ENCODE results near the gene HERPUD1. TPM values are rescaled to one million over a fixed set of nuclear protein-coding genes. Genes with fewer than 3 reads are reported as not detected.
A peak's percentile ranks its signal among the peaks of the same experiment; 100 is the strongest.
"Not testable (repeated sequence)": the region's sequence is repeated elsewhere in the genome, so short reads cannot be mapped to it uniquely, and the experiment has no call there.

Gene HERPUD1
- total RNA-seq, 1 donor from 2014 or later = 105 TPM

GRCh38 chr16:56931271-56931891 is 561 bp upstream of the HERPUD1 start:
- intact Hi-C loops (cut with DNase I) = loop anchor here (5.0 kb wide), 1 partner anchor 64 kb away; the partner anchor contains the start of gene SLC12A3
- no peak for ATAC-seq (ENCODE audit: poor library complexity)

GRCh38 chr16:56932721-56933619 is 1.0 kb downstream of the HERPUD1 start:
- ATAC-seq (ENCODE audit: poor library complexity) (peak; percentile 77), DNase-seq (peak; percentile 86)
- intact Hi-C loops (cut with DNase I) = loop anchor here (5.0 kb wide), 1 partner anchor 66 kb away; the partner anchor contains the start of gene SLC12A3

More at GRCh38 chr16:56931271-56931891, 561 bp upstream of the HERPUD1 start:
- DNase-seq = no peak

DNA sequence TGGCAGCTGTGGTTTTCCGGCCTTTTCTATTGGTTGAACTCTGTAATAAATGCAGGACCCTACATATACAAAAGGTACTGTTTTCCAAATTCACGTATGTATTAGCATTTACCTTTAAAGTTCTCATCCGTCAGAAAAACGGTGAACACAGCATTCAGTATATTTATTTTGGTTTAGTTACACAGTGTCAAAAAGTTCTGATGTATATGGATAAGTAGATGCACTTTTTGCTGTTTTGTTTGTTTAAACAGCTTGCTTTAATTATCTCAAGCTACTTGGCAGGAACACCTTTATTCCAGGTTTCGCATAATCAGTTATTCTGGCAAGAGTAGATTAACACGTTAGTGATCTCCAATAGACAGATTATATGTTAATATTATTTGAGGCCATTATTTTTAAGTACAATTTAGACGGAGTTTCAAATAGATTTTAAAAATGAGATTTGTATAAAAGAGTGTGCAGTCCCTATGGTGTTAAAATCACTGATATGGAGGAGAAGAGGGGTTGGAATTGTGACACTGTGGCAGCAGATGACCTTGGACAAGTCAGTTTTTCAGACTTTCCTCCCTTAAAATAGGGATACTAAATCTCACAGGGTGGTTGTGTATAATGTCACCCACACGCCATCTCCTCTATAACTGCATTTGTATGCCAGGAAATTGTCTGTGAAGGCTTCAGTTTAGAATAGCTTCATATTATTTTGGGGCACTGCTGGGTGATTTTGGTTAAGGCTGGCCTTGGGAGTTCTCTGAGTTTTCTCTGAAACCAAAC is 2.1 kb downstream of the HERPUD1 start:
- intact Hi-C loops (cut with DNase I) = loop anchor here (5.0 kb wide), 1 partner anchor 67 kb away; the partner anchor contains the start of gene SLC12A3
- DNase-seq (no peak), ATAC-seq (ENCODE audit: poor library complexity) (no peak)

- DNase-seq; ATAC-seq (ENCODE audit: poor library complexity): not testable (repeated sequence)
- intact Hi-C loops (cut with DNase I) = loop anchor here (5.0 kb wide), 1 partner anchor 67 kb away; the partner anchor contains the start of gene SLC12A3
These were observed 2.7 kb downstream of the HERPUD1 start for GRCh38 chr16:56934599-56935145.

DNA sequence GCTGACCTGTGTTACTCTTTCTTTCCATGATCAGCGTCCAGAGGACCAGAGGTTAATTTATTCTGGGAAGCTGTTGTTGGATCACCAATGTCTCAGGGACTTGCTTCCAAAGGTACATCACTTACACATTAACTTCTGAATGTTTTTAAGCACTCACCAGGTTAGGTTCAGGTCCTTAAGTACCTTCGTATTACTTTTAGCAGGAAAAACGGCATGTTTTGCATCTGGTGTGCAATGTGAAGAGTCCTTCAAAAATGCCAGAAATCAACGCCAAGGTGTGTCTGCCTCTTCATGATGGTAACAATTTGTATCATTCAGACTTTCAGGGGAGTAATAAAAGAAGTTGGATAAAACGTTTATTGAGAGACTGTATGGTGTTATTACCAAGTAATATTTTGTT is 3.3 kb downstream of the HERPUD1 start:
- DNase-seq = no peak
- ATAC-seq (ENCODE audit: poor library complexity) = no peak
- intact Hi-C loops (cut with DNase I) = no loop called here

GRCh38 chr16:56936491-56936890 is 4.5 kb downstream of the HERPUD1 start:
- ATAC-seq (ENCODE audit: poor library complexity) (no peak), DNase-seq (no peak)
- intact Hi-C loops (cut with DNase I) = no loop called here

GRCh38 chr16:56936950-56937349 is 5.0 kb downstream of the HERPUD1 start:
- ATAC-seq (ENCODE audit: poor library complexity) = no peak
- intact Hi-C loops (cut with DNase I) = no loop called here
- no peak for DNase-seq

DNA sequence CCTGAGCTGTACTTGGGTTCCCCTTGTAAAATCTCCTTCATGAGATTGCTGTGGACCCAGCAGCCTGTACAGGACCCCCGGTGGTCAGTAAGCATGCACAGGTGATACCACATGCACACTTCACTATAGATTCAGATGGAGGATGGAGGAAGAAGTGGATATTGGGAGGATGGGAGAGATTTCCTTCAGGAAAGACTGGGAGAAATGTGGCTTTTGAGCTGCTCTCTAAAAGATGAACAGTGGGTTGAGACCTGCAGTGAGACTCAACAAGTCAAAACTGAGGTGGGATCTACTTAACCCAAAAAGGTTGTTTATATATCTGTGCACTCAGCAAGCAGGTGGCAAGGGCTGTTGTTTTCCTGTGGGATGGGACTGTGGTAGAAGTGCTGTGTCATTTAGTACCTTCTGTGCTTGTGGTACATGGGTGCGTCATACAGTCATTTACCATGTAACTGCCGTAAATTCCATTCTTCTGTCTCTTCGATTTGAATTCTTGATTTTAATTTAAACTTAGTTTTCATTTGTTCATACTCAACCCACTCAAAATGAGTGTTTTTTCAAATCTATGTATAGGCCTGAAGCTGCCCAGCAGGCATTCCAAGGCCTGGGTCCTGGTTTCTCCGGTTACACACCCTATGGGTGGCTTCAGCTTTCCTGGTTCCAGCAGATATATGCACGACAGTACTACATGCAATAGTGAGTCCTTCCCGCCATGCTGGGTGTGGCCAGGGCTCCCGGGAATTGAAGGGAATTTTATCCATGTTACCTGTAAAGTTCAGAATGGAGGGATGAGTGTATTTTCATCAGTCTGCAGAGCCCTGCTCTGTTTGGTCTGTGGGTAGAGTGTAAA is 6.9 kb downstream of the HERPUD1 start:
- ATAC-seq (ENCODE audit: poor library complexity) = no peak
- DNase-seq = no peak
- intact Hi-C loops (cut with DNase I) = no loop called here

DNA sequence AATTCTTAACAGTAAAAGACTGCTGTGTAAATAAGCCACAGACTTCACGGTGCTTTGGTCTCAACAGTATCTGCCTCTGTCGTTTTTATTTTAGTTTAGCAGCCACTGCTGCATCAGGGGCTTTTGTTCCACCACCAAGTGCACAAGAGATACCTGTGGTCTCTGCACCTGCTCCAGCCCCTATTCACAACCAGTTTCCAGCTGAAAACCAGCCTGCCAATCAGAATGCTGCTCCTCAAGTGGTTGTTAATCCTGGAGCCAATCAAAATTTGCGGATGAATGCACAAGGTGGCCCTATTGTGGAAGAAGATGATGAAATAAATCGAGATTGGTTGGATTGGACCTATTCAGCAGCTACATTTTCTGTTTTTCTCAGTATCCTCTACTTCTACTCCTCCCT is 7.9 kb downstream of the HERPUD1 start:
- DNase-seq = no peak
- intact Hi-C loops (cut with DNase I) = no loop called here

DNA sequence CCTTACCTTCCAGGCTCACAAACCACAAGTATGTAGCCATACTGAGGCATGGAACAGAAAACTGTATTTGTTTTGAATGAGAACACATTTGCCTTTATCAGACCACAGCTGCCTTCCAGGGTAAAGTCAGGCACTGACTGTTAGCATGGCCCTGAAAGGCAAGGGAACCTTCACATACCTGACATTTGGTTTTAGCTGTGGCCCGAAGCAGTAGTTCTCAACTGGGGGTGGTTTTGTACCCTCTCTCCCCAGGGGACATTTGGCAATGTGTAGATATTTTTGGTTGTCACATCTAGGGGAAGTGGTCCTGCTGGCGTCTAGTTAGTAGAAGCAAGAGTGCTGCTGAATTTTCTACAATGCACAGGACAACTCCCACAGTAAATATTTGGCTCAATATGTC is 9.2 kb downstream of the HERPUD1 start:
- intact Hi-C loops (cut with DNase I) = no loop called here
- DNase-seq (no peak), ATAC-seq (ENCODE audit: poor library complexity) (no peak)

More for the DNA sequence above, 7.9 kb downstream of the HERPUD1 start:
- no peak for ATAC-seq (ENCODE audit: poor library complexity)

- DNase-seq (no peak), ATAC-seq (ENCODE audit: poor library complexity) (no peak)
- intact Hi-C loops (cut with DNase I) = no loop called here
These were observed 10.0 kb downstream of the HERPUD1 start for GRCh38 chr16:56941856-56942331.

DNA sequence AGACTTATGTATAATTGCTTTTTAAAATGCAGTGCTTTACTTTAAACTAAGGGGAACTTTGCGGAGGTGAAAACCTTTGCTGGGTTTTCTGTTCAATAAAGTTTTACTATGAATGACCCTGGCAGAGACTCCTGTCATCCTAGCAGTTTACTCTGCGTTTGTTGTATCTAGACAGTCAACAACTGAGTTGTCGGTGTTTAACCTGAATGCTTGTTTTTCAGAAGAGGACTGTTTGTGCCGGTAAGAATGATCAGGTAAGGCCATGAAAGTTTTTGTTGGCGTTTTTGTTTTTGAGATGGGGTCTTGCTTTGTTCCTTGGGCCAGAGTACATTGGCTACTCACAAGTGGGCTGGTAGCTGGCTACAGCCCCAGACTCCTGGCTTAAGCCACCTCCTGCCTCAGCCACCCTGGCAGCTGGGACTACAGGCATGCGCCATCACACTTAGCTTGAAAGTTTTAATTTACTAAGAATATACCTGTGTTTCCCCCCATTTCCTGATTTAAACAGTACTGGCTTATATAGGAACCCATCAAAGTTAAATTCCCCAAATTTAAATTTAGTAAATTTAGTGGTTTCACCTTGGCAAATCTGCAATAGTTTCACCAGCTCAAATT is 11.9 kb downstream of the HERPUD1 start:
- ATAC-seq (ENCODE audit: poor library complexity) (no peak), DNase-seq (no peak)
- intact Hi-C loops (cut with DNase I) = no loop called here

- intact Hi-C loops (cut with DNase I) = no loop called here
- no peak for DNase-seq
- no peak for ATAC-seq (ENCODE audit: poor library complexity)
These were observed 13.3 kb downstream of the HERPUD1 start for GRCh38 chr16:56944954-56945839.

- intact Hi-C loops (cut with DNase I) = no loop called here
- no peak for ATAC-seq (ENCODE audit: poor library complexity)
These were observed 14.0 kb downstream of the HERPUD1 start for GRCh38 chr16:56945847-56946527.

GRCh38 chr16:56946767-56947603 is 15.0 kb downstream of the HERPUD1 start:
- intact Hi-C loops (cut with DNase I) = no loop called here
- ATAC-seq (ENCODE audit: poor library complexity) (no peak), DNase-seq (no peak)

More at GRCh38 chr16:56945847-56946527, 14.0 kb downstream of the HERPUD1 start:
- no peak for DNase-seq

All from Right ventricle myocardium superior (tissue), 1 donor.